Measurements from ENCODE around the gene CPNE5.

GRCh38 chr6:36756786-36757185 is 82.5 kb downstream of the CPNE5 start:
- TF ChIP-seq TAF1 (IDR thresholded peaks at IDR 0.05; ENCODE audit: low read depth) (no peak), REST (IDR thresholded peaks at IDR 0.05; ENCODE audit: low read depth) (no peak), YY1 (IDR thresholded peaks at IDR 0.05; ENCODE audit: low read depth) (no peak), ZBTB7A (IDR thresholded peaks at IDR 0.05; ENCODE audit: low read depth) (no peak), RAD21 (IDR thresholded peaks at IDR 0.05; ENCODE audit: low read depth) (no peak), FOXM1 (IDR thresholded peaks at IDR 0.05; ENCODE audit: borderline replicate concordance, low read depth) (no peak), EGR1 (IDR thresholded peaks at IDR 0.05) (no peak), USF1 (IDR thresholded peaks at IDR 0.05) (no peak), MAX (IDR thresholded peaks at IDR 0.05) (no peak), EP300 (IDR thresholded peaks at IDR 0.05; ENCODE audit: borderline replicate concordance) (no peak)
